ENCODE data around the gene EEF1AKMT3. TPM values are rescaled to one million over a fixed set of nuclear protein-coding genes. Genes with fewer than 3 reads are reported as not detected.

Gene EEF1AKMT3
- total RNA-seq, 1 donor from 2014 or later, result 5.6 TPM

DNA sequence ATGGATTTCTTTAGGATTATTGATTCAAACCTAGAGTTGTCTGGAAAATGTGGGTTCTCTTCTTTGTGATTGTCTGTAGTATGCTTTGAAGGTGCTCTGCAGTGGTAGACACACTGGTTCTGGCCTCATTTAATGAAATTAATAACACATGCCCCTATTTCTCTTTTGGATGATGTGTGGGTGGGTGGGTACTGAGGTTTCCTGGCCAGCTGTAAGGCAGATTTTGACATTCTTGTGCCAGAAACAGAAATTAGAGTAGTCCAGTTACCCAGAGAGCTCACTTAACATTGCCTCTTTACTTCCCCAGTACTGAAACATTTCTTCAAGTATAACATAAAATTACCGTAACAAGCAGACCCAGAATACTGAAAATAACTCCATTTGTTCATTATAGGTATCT lies 24.6 kb downstream of the EEF1AKMT3 start:
- TF ChIP-seq, protein P1, sequence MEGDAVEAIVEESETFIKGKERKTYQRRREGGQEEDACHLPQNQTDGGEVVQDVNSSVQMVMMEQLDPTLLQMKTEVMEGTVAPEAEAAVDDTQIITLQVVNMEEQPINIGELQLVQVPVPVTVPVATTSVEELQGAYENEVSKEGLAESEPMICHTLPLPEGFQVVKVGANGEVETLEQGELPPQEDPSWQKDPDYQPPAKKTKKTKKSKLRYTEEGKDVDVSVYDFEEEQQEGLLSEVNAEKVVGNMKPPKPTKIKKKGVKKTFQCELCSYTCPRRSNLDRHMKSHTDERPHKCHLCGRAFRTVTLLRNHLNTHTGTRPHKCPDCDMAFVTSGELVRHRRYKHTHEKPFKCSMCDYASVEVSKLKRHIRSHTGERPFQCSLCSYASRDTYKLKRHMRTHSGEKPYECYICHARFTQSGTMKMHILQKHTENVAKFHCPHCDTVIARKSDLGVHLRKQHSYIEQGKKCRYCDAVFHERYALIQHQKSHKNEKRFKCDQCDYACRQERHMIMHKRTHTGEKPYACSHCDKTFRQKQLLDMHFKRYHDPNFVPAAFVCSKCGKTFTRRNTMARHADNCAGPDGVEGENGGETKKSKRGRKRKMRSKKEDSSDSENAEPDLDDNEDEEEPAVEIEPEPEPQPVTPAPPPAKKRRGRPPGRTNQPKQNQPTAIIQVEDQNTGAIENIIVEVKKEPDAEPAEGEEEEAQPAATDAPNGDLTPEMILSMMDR (IDR thresholded peaks at IDR 0.05; ENCODE audit: unreplicated experiment), result no peak
- no peak for DNase-seq (ENCODE audit: low spot score, unreplicated experiment)
- no peak overlapping the region for H3K27ac Mint-ChIP-seq
- H3K4me1 Mint-ChIP-seq (ENCODE audit: low read depth), result no peaks in the 10 kb centered on the region
- no peaks in the 10 kb centered on the region for H3K27me3 Mint-ChIP-seq
- no peak overlapping the region for H3K4me3 Mint-ChIP-seq (ENCODE audit: low read depth)
- peaks cover 11% of the 10 kb centered on the region for H3K36me3 Mint-ChIP-seq (ENCODE audit: insufficient read depth)
- no peaks in the 10 kb centered on the region for H3K9me3 Mint-ChIP-seq (ENCODE audit: low read depth)

DNA sequence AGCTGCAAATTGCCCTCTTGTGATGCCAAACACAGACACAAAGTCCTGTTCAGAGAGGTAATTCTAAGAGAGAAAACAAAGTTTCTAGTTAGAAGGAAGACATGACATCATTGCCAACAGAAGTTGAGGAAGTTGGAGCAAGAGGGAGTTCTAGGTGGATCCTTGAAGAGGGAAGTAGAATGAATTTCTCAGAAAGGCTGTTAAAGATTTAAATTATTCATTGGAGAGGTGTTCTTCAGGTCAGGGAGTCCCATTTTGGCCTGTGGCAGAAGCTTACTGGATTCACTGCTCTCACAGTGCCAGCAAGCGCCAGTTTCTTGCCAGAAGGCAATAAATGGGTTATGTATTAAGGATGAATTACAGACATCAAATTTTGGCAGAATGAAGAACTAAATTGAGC lies 25.5 kb downstream of the EEF1AKMT3 start:
- Mint-ChIP-seq H3K4me1 (ENCODE audit: low read depth) (no peaks in the 10 kb centered on the region), H3K36me3 (ENCODE audit: insufficient read depth) (peaks cover 7% of the 10 kb centered on the region), H3K4me3 (ENCODE audit: low read depth) (no peak overlapping the region), H3K9me3 (ENCODE audit: low read depth) (no peaks in the 10 kb centered on the region), H3K27ac (no peak overlapping the region), H3K27me3 (no peaks in the 10 kb centered on the region)
- TF ChIP-seq, protein P1 (IDR thresholded peaks at IDR 0.05; ENCODE audit: unreplicated experiment), result no peak
- no peak for DNase-seq (ENCODE audit: low spot score, unreplicated experiment)

DNA sequence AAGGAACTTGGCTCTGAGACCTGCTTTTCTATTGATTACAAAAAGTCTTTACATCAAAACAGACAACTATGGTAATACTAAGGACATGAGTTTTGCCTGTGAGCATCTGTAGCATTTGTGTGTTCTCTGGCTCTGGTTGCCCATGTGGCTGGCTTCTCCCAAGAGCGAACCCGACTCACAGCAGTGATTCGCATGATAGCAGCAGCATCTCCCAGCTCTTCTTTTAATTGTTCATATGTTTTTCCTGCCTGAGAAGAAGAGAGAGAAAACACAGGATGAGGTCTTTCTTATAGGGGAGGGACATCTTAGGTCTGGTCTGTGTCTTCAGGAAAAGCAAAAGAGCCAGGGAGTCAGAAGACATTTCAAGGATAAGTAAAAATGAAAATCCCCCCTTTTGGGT lies 28.6 kb downstream of the EEF1AKMT3 start:
- Mint-ChIP-seq H3K4me1 (ENCODE audit: low read depth) (no peaks in the 10 kb centered on the region), H3K9me3 (ENCODE audit: low read depth) (no peaks in the 10 kb centered on the region), H3K27ac (no peak overlapping the region), H3K36me3 (ENCODE audit: insufficient read depth) (peaks cover 8% of the 10 kb centered on the region), H3K27me3 (no peaks in the 10 kb centered on the region), H3K4me3 (ENCODE audit: low read depth) (no peak overlapping the region)
- TF ChIP-seq, protein P1 (IDR thresholded peaks at IDR 0.05; ENCODE audit: unreplicated experiment), result no peak
- no peak for DNase-seq (ENCODE audit: low spot score, unreplicated experiment)

DNA sequence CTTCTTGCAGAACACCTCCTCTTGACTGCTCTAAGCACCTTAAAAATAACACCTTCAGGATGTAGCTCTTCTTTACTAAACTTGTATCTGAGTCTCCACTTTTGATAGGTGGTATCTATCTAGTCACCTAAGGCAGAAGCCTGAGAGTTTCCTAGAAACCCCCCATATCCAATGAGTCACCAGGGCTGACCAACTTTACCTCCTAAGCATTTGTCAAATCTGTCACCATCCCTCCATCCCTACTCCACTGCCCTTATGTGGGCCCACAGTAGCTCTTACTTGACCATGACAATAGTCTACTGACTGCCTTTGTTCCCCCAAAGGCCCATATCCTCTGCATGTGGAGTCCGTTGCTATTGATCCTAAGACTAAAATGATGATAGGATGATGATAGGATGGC lies 30.2 kb downstream of the EEF1AKMT3 start:
- no peaks in the 10 kb centered on the region for H3K9me3 Mint-ChIP-seq (ENCODE audit: low read depth)
- H3K36me3 Mint-ChIP-seq (ENCODE audit: insufficient read depth), result peaks cover 6% of the 10 kb centered on the region
- DNase-seq (ENCODE audit: low spot score, unreplicated experiment), result no peak
- H3K4me1 Mint-ChIP-seq (ENCODE audit: low read depth), result no peaks in the 10 kb centered on the region
- TF ChIP-seq, protein P1 (IDR thresholded peaks at IDR 0.05; ENCODE audit: unreplicated experiment), result no peak
- H3K27me3 Mint-ChIP-seq, result no peaks in the 10 kb centered on the region
- no peak overlapping the region for H3K27ac Mint-ChIP-seq
- no peak overlapping the region for H3K4me3 Mint-ChIP-seq (ENCODE audit: low read depth)

DNA sequence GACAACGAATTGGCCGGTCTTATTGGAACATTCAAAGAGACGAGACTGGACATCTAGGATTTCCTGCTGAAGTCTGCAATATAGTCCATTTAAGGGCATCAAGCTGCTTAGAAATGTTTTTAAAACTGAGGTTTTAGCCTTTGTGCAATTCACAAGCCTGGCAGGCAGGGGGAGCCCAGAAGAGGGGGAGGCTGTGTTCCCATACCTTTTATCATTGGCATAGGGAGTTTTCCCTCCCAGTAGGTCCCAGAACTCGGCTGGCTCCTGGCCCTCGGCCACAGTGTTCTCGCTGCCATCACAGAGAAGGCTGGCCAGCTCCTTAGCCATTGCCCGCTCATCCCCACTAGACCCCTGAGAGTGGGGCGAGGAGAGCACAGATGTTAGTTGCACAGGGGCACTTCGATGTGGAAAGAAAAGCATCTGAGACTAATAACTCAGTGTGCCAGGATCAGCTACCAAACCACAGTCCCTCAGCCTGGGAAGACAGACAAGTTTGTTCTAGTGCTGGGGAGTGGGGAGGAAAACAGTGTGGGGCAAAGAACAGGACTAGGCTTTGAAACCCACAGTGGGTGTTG lies 31.0 kb downstream of the EEF1AKMT3 start:
- H3K9me3 Mint-ChIP-seq (ENCODE audit: low read depth), result no peaks in the 10 kb centered on the region
- peak; percentile 17 for DNase-seq (ENCODE audit: low spot score, unreplicated experiment)
- H3K36me3 Mint-ChIP-seq (ENCODE audit: insufficient read depth), result peaks cover 6% of the 10 kb centered on the region
- no peaks in the 10 kb centered on the region for H3K27me3 Mint-ChIP-seq
- H3K27ac Mint-ChIP-seq, result no peak overlapping the region
- H3K4me3 Mint-ChIP-seq (ENCODE audit: low read depth), result no peak overlapping the region
- TF ChIP-seq, protein P1 (IDR thresholded peaks at IDR 0.05; ENCODE audit: unreplicated experiment), result peak; percentile 73
- no peaks in the 10 kb centered on the region for H3K4me1 Mint-ChIP-seq (ENCODE audit: low read depth)

All from progenitor cell of endocrine pancreas (in vitro differentiated cells).